HG02938 (cell line): Measurements from ENCODE around the gene INSIG1.

Experiments used
- ATAC-seq: cut with Tn5 transposase; IDR thresholded peaks from one replicate; pipeline ENCODE4 v1.9.1; 2021; ENCODE audit warnings: mild to moderate bottlenecking, moderate library complexity; ENCODE audit not compliant: unreplicated experiment

INSIG1 gene

DNA sequence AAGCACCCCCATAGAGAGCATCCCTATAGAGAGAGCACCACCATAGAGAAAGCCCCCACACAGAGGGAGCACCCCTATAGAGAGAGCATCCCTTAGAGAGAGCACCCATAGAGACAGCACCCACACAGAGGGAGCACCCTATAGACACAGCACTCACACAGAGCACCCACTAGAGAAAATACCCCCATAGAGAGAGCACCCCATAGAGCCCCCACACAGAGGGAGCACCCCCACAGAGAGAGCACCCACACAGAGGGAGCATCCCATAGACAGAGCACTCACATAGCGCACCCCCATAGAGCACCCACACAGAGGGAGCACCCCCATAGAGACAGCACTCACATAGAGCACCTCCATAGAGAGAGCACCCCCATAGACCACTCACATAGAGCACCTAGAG, 48.6 kb downstream of the INSIG1 start:
- no peak for ATAC-seq

DNA sequence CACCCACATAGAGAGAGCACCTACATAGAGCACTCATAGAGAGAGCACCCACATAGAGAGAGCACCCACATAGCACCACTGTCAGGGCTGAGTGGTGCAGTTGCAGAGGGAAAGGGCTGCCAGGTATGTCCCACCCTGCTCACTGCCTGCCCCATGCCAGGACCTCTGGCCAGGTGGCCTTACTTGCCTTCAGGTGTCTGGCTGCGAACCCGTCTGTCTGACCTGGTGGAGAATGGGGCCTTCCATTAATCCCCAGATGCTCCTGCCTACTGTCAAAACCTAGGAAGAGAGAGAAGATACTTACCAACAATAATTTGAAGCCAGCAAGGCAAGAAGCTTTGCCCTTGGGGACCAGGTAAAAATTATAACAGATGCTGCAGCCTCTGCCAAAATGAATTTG, 51.1 kb downstream of the INSIG1 start:
- ATAC-seq, result no peak

DNA sequence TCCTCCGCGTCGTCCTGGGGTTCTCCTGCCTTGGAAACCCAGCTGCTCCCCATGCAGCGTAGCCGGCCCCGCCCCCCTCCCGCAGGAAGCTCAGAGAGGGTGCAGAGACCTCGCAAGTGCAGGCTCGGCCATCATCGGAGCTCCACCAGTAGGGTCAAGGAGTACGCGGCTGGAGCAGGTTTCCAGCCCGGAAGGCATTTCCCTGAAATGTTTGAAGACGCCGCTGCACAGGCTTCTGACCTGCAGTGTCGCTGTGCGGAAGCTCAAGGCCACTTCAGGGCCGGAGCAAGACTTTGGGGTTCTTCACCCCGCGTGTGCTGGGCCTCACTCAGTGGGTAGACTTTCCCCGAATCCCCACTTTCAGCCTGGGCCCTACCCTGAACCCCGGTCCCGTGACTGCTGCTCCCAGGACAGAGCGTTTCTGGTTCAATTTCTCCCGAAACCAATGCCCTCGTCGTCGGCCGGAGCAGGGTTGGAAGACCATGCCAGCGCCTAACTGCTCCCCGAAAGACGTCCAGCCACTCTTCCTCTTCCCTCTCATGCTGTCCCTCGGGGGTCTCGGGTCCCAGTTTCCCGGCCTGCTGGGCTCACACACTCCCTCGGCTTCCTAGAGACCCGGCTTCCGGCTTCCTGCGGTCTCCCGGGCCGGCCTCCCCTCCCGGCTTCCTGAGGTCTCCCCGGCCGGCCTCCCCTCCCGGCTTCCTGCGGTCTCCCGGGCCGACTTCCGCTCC, 52.1 kb downstream of the INSIG1 start:
- ATAC-seq, result no peak

DNA sequence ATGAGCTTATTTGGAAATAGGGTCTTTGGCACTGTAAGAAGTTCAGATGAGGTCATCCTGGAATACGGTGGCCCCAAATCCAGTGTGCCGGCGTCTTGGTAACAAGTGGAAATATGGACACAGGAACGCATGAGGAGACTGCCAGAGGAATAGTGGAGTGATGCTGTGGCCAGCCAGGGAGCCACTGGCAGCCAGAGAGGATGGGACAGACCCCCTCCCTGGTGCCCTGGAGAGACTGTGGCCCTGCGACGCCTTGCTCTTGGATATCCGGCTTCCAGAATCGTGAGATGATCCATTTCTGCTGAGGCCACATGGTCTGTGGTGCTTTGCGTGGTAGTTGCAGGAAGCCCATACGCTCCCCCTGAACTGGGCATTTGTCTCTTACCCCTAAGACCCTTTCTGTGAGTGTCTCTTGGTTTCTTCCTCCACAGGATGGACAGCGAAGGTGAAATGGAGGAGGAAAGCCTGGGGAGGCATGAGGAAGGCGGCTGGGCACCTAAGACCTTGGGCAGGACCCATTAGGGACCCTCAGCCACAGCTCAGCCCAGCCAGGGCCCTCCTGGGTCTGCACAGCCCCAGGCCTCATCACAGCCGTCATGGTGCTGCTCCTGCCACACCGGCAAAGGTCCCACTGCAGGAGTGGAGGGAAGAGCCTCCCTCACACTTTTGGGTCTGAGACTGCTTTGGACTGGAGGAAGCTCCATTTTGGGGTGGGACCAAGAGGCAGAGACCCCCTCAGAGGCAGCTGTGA, 53.6 kb downstream of the INSIG1 start:
- ATAC-seq, result no peak

GRCh38 chr7:155352076-155352752, 54.5 kb downstream of the INSIG1 start:
- no peak for ATAC-seq

- no peak for ATAC-seq
These were observed 55.1 kb downstream of the INSIG1 start for GRCh38 chr7:155352753-155353115.

GRCh38 chr7:155353256-155353897, 55.7 kb downstream of the INSIG1 start:
- no peak for ATAC-seq

- no peak for ATAC-seq
These were observed 56.8 kb downstream of the INSIG1 start for GRCh38 chr7:155354371-155355048.

DNA sequence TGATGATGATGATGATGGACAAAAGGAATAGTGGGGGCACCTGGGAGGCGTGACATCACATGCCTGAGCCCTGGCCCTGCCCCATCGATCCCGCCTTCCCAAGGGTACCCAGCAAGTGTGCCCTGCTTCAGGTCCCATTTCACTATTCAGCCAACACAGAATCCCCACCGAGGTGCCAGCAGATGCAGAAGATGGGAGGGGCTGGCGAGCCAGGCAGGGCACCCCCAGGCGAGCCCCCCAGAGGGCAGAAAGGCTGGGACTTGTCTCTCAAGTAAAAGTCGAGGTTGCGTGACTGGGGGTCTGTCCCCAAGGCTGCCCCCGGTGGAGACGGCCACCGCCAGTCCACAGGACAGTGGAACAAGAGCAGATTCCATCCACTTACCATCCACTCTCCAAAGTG, 57.5 kb downstream of the INSIG1 start:
- no peak for ATAC-seq

GRCh38 chr7:155355745-155356144, 58.1 kb downstream of the INSIG1 start:
- no peak for ATAC-seq

- ATAC-seq, result no peak
These were observed 58.8 kb downstream of the INSIG1 start for GRCh38 chr7:155356323-155357105.

DNA sequence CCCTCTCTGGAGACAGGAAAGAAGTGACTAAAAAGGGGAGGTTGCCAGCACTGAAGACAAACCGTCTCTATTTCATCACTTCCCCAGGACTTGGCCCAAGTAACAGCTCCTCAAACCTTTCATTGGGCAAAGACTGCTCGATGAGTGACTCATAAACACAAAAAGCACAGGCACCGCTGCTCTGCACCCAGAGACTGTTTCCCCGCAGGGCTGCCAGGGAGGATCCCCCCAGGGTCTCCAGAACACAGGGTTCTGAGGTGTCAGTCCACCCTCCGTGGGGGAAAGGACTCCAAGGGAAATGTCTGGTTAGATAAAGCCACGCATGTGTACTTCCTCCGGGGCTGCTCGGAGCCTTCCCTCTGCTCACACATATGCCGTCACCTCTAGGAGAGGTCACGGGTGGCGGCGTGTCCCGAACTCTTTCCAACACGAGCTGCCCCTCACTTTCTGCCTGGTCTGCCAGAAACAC, 59.9 kb downstream of the INSIG1 start:
- no peak for ATAC-seq

DNA sequence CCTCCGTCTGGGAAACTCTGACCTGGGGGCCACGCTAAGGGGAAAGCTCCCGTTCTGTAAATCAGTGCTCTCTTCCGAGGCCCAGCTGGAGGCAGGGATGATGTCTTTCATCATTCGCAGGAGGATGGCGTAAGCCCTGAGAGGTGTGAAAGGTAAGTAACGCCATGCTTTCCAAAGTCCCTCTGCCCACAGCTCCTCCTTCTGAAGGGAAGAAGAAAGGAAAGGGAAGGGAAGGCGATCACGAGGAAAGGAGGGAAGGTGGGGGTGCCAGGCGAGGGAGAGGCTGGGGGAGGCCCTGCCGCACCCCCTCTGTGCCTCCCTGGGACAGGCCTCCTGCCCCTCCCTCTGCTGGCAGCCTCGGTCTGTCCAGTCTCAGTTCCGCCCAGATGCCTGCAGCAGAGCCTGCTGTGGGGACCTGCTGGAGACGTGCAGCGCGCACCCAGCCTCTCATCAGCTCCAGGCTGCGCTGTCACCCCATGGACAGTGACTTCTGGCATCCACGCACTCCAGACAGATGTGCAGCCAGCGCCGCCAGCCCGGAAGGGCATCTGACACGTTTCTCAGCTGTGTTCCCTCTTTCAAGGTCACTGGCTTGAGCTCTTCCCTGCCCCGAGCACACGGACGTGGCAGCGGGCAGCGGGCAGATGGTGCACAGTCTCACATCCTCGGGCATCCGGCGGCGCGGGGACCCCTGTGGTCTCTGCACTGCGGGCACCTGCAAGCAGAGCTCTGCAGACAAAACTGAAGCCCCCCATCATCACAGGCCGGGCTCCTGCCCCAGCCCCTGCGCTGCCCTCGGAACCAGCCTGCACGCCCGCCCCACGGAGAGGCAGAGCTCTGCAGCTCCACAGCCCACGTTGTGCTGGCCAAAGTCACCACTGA, 60.6 kb downstream of the INSIG1 start:
- ATAC-seq, result no peak

GRCh38 chr7:155358948-155359712, 61.5 kb downstream of the INSIG1 start:
- no peak for ATAC-seq
